Thoracic aorta (tissue), 2 donors: ENCODE measurements around the gene SIGLEC9. TPM values are rescaled to one million over a fixed set of nuclear protein-coding genes. Genes with fewer than 3 reads are reported as not detected.

Experiments
- ATAC-seq: fragments of 150-250 bp; one replicate; pipeline ENCODE4 v1.8.0; 2017; ENCODE audit warnings: low read depth; ENCODE audit not compliant: insufficient number of reproducible peaks, low FRiP score
- DNase-seq: peaks from one replicate; pipeline ENCODE4 v3.0.0-alpha.2; 2020; ENCODE audit warnings: low spot score
- H3K27ac ChIP-seq, 2 donors: fragments of 200-600 bp; sonication (generic); 1 replicate in 1 of 2; 2 replicates in 1 of 2; pipeline ENCODE4 v1.5.1; 2016; ENCODE audit warnings: mild to moderate bottlenecking in 2 of 2, moderate library complexity in 2 of 2
- H3K27me3 ChIP-seq: fragments of 200-600 bp; sonication (generic); replicated peaks from 2 replicates; pipeline ENCODE4 v1.6.0; 2016; ENCODE audit warnings: mild to moderate bottlenecking; ENCODE audit not compliant: insufficient read depth
- H3K36me3 ChIP-seq: fragments of 200-600 bp; sonication (generic); one replicate; pipeline ENCODE4 v1.5.1; 2016
- H3K4me1 ChIP-seq, 2 donors: fragments of 200-600 bp; sonication (generic); 1 replicate in 1 of 2; 2 replicates in 1 of 2; pipeline versions ENCODE4 v1.5.1 to v1.6.0; 2016; ENCODE audit warnings: low read depth in 2 of 2, mild to moderate bottlenecking in 1 of 2; ENCODE audit not compliant: control insufficient read depth in 1 of 2
- H3K4me3 ChIP-seq: fragments of 200-600 bp; sonication (generic); 2 replicates; pipeline ENCODE4 v1.5.1; 2016; ENCODE audit warnings: mild to moderate bottlenecking
- H3K9me3 ChIP-seq: fragments of 200-600 bp; sonication (generic); 2 replicates; pipeline ENCODE4 v1.5.1; 2016
- total RNA-seq, 2 donors: library from RNA; depleted of rRNA; stranded (reverse); fragments of >200 nt; gene quantifications; one replicate each; pipeline versions ENCODE4 v1.1.0 to v1.2.3, GENCODE V29; 2016
- TF ChIP-seq, protein P1 (sequence below): fragments of 200-600 bp; sonication (generic); IDR thresholded peaks from one replicate; pipeline ENCODE4 v1.5.1; 2019; ENCODE audit warnings: antibody characterized with exemption

The SIGLEC9 gene
- total RNA-seq, 2 donors from 2014 or later = 13.1 to 15.2 TPM

DNA sequence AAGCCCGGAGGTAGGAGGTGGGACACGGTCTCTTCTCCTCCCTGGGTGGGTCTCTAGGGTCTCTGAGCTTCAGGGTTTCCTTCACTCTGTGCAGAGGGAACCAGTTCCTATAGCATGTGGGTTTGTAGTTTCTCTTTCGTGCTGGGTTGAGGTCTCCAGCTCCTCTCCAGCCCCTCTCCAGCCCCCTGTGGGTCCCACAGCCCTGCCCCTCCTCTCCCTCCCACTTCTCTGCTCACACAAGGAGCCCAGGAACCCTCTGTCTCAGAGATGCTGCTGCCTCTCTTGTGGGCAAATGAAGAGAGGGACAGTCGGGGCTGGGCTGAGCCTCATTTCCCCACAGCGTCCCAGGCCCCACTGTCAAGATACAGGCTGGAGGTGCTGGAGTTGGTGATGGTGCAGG is 18.8 kb downstream of the SIGLEC9 start:
- Histone ChIP-seq H3K36me3 (no peaks in the 10 kb centered on the region), H3K4me1 (no peaks in the 10 kb centered on the region), H3K27ac (no peak overlapping the region), H3K9me3 (no peaks in the 10 kb centered on the region), H3K4me3 (no peak overlapping the region), H3K27me3 (no peaks in the 10 kb centered on the region)
- TF ChIP-seq, protein P1, sequence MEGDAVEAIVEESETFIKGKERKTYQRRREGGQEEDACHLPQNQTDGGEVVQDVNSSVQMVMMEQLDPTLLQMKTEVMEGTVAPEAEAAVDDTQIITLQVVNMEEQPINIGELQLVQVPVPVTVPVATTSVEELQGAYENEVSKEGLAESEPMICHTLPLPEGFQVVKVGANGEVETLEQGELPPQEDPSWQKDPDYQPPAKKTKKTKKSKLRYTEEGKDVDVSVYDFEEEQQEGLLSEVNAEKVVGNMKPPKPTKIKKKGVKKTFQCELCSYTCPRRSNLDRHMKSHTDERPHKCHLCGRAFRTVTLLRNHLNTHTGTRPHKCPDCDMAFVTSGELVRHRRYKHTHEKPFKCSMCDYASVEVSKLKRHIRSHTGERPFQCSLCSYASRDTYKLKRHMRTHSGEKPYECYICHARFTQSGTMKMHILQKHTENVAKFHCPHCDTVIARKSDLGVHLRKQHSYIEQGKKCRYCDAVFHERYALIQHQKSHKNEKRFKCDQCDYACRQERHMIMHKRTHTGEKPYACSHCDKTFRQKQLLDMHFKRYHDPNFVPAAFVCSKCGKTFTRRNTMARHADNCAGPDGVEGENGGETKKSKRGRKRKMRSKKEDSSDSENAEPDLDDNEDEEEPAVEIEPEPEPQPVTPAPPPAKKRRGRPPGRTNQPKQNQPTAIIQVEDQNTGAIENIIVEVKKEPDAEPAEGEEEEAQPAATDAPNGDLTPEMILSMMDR = no peak
- ATAC-seq = no peak
- DNase-seq = no peak

DNA sequence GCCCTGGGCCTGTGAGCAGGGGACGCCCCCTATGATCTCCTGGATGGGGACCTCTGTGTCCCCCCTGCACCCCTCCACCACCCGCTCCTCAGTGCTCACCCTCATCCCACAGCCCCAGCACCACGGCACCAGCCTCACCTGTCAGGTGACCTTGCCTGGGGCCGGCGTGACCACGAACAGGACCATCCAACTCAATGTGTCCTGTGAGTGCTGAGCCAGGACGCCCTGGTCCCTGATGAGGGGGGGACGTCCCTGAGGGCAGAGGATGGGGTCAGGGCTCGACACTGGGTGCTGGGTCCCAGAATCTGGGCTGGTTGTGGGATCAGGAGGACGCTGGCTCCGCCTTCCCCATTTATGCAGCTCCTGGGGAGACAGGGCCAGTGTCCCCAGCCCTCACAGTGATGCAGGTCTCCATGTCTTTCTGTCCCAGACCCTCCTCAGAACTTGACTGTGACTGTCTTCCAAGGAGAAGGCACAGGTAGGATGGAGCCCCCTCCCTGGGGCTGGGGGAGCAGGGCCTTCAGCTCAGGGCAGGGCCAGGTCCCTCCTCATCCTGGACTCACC is 19.9 kb downstream of the SIGLEC9 start:
- DNase-seq (no peak), ATAC-seq (no peak)
- no peak overlapping the region for H3K27ac ChIP-seq
- TF ChIP-seq, protein P1 = no peak
- no peaks in the 10 kb centered on the region for H3K4me1 ChIP-seq
- H3K4me3 ChIP-seq = no peak overlapping the region
- H3K27me3 ChIP-seq = no peaks in the 10 kb centered on the region
- H3K36me3 ChIP-seq = no peaks in the 10 kb centered on the region
- H3K9me3 ChIP-seq = no peaks in the 10 kb centered on the region

DNA sequence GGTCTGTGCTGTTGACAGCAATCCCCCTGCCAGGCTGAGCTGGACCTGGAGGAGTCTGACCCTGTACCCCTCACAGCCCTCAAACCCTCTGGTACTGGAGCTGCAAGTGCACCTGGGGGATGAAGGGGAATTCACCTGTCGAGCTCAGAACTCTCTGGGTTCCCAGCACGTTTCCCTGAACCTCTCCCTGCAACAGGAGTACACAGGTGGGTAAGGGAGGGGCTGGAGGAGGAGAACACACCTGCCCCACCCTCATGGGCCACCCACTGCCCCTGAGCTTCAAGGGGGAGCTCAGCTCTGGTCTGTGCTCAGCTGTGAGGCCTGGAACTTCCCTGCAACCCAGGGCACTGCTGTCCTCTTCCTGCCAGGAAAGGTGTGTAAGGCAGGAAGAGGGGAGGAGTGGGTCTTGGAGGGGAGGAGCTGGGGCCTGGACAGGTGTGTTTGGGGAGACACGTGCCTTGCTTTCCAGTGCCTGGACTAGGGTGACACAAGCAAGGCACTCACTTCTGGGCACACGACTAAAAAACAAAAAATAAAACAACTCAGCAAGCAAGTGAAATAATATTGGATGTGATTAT is 21.3 kb downstream of the SIGLEC9 start:
- H3K4me1 ChIP-seq = no peaks in the 10 kb centered on the region
- H3K27ac ChIP-seq = no peak overlapping the region
- TF ChIP-seq, protein P1 = no peak
- no peak for ATAC-seq
- H3K4me3 ChIP-seq = no peak overlapping the region
- no peaks in the 10 kb centered on the region for H3K27me3 ChIP-seq
- no peaks in the 10 kb centered on the region for H3K36me3 ChIP-seq
- no peak for DNase-seq
- no peaks in the 10 kb centered on the region for H3K9me3 ChIP-seq

DNA sequence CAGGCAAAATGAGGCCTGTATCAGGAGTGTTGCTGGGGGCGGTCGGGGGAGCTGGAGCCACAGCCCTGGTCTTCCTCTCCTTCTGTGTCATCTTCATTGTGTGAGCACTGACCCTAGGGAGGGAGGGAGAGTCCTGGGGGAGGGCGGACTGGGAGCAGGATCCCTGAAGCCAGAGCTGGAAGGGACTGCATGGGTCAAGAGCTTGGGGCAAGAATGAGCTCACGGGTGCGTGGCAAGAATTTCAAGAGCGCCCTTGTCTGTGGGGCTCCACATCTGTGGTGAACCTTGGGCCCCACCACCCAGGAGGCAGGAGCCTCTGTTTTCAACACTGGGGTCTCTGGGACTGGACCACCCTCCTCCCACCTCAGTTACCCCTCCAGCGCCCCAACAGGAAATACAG is 22.0 kb downstream of the SIGLEC9 start:
- Histone ChIP-seq H3K27ac (no peak overlapping the region), H3K4me3 (no peak overlapping the region), H3K36me3 (no peaks in the 10 kb centered on the region), H3K27me3 (no peaks in the 10 kb centered on the region), H3K9me3 (no peaks in the 10 kb centered on the region), H3K4me1 (no peaks in the 10 kb centered on the region)
- ATAC-seq = no peak
- no peak for DNase-seq
- TF ChIP-seq, protein P1 = no peak

DNA sequence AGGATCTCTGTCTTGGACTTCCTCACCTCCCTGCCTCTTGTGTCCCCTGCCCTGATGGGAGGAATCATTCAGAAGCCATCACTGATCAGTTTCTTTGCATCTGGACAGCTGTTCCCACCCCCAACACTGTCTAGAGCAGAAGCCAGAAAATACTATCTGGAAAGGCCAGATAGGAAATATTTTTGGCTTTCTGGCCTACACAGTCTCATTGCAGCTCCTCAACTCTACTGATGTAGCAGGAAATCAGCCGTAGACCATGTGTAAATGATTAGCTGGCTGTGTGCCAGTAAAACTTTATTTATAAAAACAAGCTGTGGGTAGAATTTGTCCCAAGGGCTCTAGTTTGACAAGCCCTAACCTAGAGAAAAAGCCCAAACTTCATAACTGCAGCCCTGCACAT is 23.0 kb downstream of the SIGLEC9 start:
- TF ChIP-seq, protein P1 = no peak
- Histone ChIP-seq H3K4me1 (no peaks in the 10 kb centered on the region), H3K27ac (no peak overlapping the region), H3K9me3 (no peaks in the 10 kb centered on the region), H3K27me3 (no peaks in the 10 kb centered on the region), H3K36me3 (no peaks in the 10 kb centered on the region), H3K4me3 (no peak overlapping the region)
- DNase-seq = no peak
- ATAC-seq = no peak
